ENCODE measurements around the gene SERPINB8. TPM values are rescaled to one million over a fixed set of nuclear protein-coding genes. Genes with fewer than 3 reads are reported as not detected.

The SERPINB8 gene
- total and polyA plus RNA-seq, 2 donors (not counting 3 experiments of a cell fraction or from before 2014, with no cell fraction given) = 15.3 to 25.7 TPM

DNA sequence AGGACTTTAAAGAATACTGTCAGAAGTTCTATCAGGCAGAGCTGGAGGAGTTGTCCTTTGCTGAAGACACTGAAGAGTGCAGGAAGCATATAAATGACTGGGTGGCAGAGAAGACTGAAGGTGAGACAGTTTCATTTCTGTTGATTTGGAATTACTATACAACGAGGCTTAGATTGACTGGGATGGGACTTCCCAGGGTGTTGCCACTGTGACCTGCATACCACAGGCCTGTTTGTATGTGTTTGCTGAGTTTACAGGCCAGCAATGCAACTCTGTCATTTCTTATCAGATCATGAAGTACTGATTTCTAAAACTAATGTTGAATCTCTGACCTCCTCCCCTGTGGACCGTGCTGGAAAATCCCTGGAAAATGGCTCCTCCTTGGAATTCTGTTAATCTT, 11.8 kb downstream of the SERPINB8 start:
- Histone ChIP-seq H3K4me2 (ENCODE audit: insufficient read depth, low read length) (no peak overlapping the region), H4K20me1 (replicated peaks; ENCODE audit: control insufficient read depth, extremely low read depth, insufficient read depth, low read length) (no peaks in the 10 kb centered on the region), H3K27me3 (ENCODE audit: control insufficient read depth in 2 of 2, insufficient read depth in 2 of 2, low read length in 2 of 2) (no peaks in the 10 kb centered on the region), H3K9me1 (replicated peaks; ENCODE audit: control insufficient read depth, extremely low read depth, insufficient read depth, low read length) (no peaks in the 10 kb centered on the region), H3K4me3 (replicated peaks in 1 of 3; ENCODE audit: insufficient read depth in 1 of 3, low read depth in 1 of 3, low read length in 3 of 3) (no peak overlapping the region), H3K9me3 (replicated peaks; ENCODE audit: control insufficient read depth, insufficient read depth, low read length) (no peaks in the 10 kb centered on the region), H3K4me1 (ENCODE audit: control insufficient read depth, extremely low read depth, insufficient read depth, low read length) (peaks cover 2% of the 10 kb centered on the region), H2AFZ (ENCODE audit: low read depth, low read length) (no peak overlapping the region), H3K36me3 (ENCODE audit: control insufficient read depth in 2 of 2, extremely low read depth in 1 of 2, insufficient read depth in 2 of 2, low read length in 2 of 2) (peaks cover 9 to 12% of the 10 kb centered on the region in 2 experiments), H3K9ac (replicated peaks; ENCODE audit: extremely low read depth, insufficient read depth, low read length) (no peak overlapping the region), H3K27ac (ENCODE audit: insufficient read depth, low read depth, low read length) (no peak overlapping the region), H3K79me2 (ENCODE audit: control insufficient read depth, insufficient read depth, low read length) (peaks cover 15% of the 10 kb centered on the region)
- TF ChIP-seq, protein P1, sequence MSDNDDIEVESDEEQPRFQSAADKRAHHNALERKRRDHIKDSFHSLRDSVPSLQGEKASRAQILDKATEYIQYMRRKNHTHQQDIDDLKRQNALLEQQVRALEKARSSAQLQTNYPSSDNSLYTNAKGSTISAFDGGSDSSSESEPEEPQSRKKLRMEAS (IDR thresholded peaks at IDR 0.05; ENCODE audit: insufficient read depth, insufficient read length) = no peak
- no peak for TF ChIP-seq GATA2 (IDR thresholded peaks at IDR 0.05; ENCODE audit: insufficient read depth, insufficient read length, low read depth, low read length)
- no peak for TF ChIP-seq JUN (IDR thresholded peaks at IDR 0.05; ENCODE audit: borderline replicate concordance, insufficient read depth, insufficient read length, low read depth)
- dilution Hi-C loops (cut with MboI; ENCODE audit: extremely low pct_ligation_motif_present, low sequenced_read_pairs) = no loop called here
- ChIA-PET POLR2A (no interaction called here), CTCF (no interaction called here)
- BruUV-seq (replicated peaks) = no TSS peak
- DNase-seq (ENCODE audit: low read depth, low spot score) (no peak), FAIRE-seq (no peak)
- intact Hi-C loops (cut with micrococcal nuclease) = no loop called here

- Histone ChIP-seq H3K9me1 (replicated peaks; ENCODE audit: control insufficient read depth, extremely low read depth, insufficient read depth, low read length) (no peaks in the 10 kb centered on the region), H3K27me3 (ENCODE audit: control insufficient read depth in 2 of 2, insufficient read depth in 2 of 2, low read length in 2 of 2) (no peaks in the 10 kb centered on the region), H4K20me1 (replicated peaks; ENCODE audit: control insufficient read depth, extremely low read depth, insufficient read depth, low read length) (no peaks in the 10 kb centered on the region), H3K79me2 (ENCODE audit: control insufficient read depth, insufficient read depth, low read length) (peaks cover 14% of the 10 kb centered on the region), H3K4me3 (replicated peaks in 1 of 3; ENCODE audit: insufficient read depth in 1 of 3, low read depth in 1 of 3, low read length in 3 of 3) (no peak overlapping the region), H3K4me2 (ENCODE audit: insufficient read depth, low read length) (no peak overlapping the region), H3K27ac (ENCODE audit: insufficient read depth, low read depth, low read length) (no peak overlapping the region), H3K4me1 (ENCODE audit: control insufficient read depth, extremely low read depth, insufficient read depth, low read length) (peaks cover 2% of the 10 kb centered on the region), H3K9ac (replicated peaks; ENCODE audit: extremely low read depth, insufficient read depth, low read length) (no peak overlapping the region), H3K9me3 (replicated peaks; ENCODE audit: control insufficient read depth, insufficient read depth, low read length) (no peaks in the 10 kb centered on the region), H3K36me3 (ENCODE audit: control insufficient read depth in 2 of 2, extremely low read depth in 1 of 2, insufficient read depth in 2 of 2, low read length in 2 of 2) (peaks cover 12 to 13% of the 10 kb centered on the region in 2 experiments), H2AFZ (ENCODE audit: low read depth, low read length) (no peak overlapping the region)
- dilution Hi-C loops (cut with MboI; ENCODE audit: extremely low pct_ligation_motif_present, low sequenced_read_pairs) = no loop called here
- ChIA-PET CTCF (interaction anchor here (0.8 kb wide), 1 partner anchor 12 kb away, joined by 3 read pairs; no protein-coding TSS in a partner anchor), POLR2A (no interaction called here)
- intact Hi-C loops (cut with micrococcal nuclease) = no loop called here
- TF ChIP-seq GATA2 (IDR thresholded peaks at IDR 0.05; ENCODE audit: insufficient read depth, insufficient read length, low read depth, low read length) (no peak), POLR2AphosphoS5 (IDR thresholded peaks at IDR 0.05; ENCODE audit: insufficient read depth, low read depth, low read length) (no peak), POLR2A (IDR thresholded peaks at IDR 0.05; ENCODE audit: low read depth, low read length) (no peak), MYC (IDR thresholded peaks at IDR 0.05; ENCODE audit: low read depth, low read length) (no peak), JUN (IDR thresholded peaks at IDR 0.05; ENCODE audit: borderline replicate concordance, insufficient read depth, insufficient read length, low read depth) (no peak), FOS (IDR thresholded peaks at IDR 0.05; ENCODE audit: borderline replicate concordance, insufficient read depth, low read length) (no peak), EZH2 (IDR thresholded peaks at IDR 0.05; ENCODE audit: borderline replicate concordance, low read depth, low read length, severe bottlenecking) (no peak), CTCF (IDR thresholded peaks at IDR 0.05; ENCODE audit: extremely low read depth in 1 of 2, insufficient read depth in 1 of 2, low read depth in 1 of 2, low read length in 2 of 2) (no peak)
- TF ChIP-seq, protein P1 (IDR thresholded peaks at IDR 0.05; ENCODE audit: insufficient read depth, insufficient read length) = no peak
- DNase-seq (ENCODE audit: low read depth, low spot score) (no peak), FAIRE-seq (no peak)
- no TSS peak for BruUV-seq (replicated peaks)
Measured at GRCh38 chr18:63982361-63982760, 12.5 kb downstream of the SERPINB8 start.
